Measurements from ENCODE around the gene TEAD4. TPM values are rescaled to one million over a fixed set of nuclear protein-coding genes. Genes with fewer than 3 reads are reported as not detected.

TEAD4 gene
- total and polyA plus RNA-seq, 4 donors, result 0.79 to 3.8 (median 2.8) TPM

DNA sequence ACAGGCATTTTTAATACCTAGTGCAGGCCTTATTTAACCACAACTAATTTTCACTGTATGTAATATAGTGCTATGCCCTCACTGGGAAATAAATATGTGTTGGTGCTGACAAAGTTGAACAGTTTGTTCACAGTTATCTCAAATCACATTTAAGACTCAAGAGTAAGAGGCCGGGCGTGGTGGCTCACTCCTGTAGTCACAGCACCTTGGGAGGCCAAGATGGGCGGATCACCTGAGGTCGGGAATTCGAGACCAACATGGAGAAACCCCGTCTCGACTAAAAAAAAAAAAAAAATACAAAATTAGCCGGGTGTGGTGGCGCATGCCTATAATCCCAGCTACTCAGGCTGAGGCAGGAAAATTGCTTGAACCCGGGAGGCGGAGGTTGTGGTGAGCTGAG, 22.9 kb upstream of the TEAD4 start:
- WGBS, result 91% methylated on average over 11 of the region's 11 CpGs
- H3K27ac ChIP-seq (ENCODE audit: low read depth in 1 of 2, low read length in 2 of 2), result no peak overlapping the region
- H3K4me3 ChIP-seq (ENCODE audit: low read depth in 1 of 3, low read length in 3 of 3), result no peak overlapping the region
- no peak for TF ChIP-seq TAF1 (conservative IDR thresholded peaks at IDR 0.05)
- TF ChIP-seq, protein P1, sequence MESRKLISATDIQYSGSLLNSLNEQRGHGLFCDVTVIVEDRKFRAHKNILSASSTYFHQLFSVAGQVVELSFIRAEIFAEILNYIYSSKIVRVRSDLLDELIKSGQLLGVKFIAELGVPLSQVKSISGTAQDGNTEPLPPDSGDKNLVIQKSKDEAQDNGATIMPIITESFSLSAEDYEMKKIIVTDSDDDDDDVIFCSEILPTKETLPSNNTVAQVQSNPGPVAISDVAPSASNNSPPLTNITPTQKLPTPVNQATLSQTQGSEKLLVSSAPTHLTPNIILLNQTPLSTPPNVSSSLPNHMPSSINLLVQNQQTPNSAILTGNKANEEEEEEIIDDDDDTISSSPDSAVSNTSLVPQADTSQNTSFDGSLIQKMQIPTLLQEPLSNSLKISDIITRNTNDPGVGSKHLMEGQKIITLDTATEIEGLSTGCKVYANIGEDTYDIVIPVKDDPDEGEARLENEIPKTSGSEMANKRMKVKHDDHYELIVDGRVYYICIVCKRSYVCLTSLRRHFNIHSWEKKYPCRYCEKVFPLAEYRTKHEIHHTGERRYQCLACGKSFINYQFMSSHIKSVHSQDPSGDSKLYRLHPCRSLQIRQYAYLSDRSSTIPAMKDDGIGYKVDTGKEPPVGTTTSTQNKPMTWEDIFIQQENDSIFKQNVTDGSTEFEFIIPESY (IDR thresholded peaks at IDR 0.05), result no peak
- TF ChIP-seq, protein P2, sequence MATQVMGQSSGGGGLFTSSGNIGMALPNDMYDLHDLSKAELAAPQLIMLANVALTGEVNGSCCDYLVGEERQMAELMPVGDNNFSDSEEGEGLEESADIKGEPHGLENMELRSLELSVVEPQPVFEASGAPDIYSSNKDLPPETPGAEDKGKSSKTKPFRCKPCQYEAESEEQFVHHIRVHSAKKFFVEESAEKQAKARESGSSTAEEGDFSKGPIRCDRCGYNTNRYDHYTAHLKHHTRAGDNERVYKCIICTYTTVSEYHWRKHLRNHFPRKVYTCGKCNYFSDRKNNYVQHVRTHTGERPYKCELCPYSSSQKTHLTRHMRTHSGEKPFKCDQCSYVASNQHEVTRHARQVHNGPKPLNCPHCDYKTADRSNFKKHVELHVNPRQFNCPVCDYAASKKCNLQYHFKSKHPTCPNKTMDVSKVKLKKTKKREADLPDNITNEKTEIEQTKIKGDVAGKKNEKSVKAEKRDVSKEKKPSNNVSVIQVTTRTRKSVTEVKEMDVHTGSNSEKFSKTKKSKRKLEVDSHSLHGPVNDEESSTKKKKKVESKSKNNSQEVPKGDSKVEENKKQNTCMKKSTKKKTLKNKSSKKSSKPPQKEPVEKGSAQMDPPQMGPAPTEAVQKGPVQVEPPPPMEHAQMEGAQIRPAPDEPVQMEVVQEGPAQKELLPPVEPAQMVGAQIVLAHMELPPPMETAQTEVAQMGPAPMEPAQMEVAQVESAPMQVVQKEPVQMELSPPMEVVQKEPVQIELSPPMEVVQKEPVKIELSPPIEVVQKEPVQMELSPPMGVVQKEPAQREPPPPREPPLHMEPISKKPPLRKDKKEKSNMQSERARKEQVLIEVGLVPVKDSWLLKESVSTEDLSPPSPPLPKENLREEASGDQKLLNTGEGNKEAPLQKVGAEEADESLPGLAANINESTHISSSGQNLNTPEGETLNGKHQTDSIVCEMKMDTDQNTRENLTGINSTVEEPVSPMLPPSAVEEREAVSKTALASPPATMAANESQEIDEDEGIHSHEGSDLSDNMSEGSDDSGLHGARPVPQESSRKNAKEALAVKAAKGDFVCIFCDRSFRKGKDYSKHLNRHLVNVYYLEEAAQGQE (IDR thresholded peaks at IDR 0.05), result no peak
- TF ChIP-seq RAD21 (IDR thresholded peaks at IDR 0.05), result no peak
- TF ChIP-seq NR2F2 (IDR thresholded peaks at IDR 0.05), result no peak
- TF ChIP-seq SP1 (IDR thresholded peaks at IDR 0.05), result no peak
- no peak for TF ChIP-seq EGR1 (IDR thresholded peaks at IDR 0.05; ENCODE audit: low read depth in 2 of 2)
- no peaks in the 10 kb centered on the region for H3K9me3 ChIP-seq (ENCODE audit: control insufficient read depth in 4 of 4, low read length in 3 of 4)
- no peak overlapping the region for H3K9ac ChIP-seq (ENCODE audit: low read depth in 1 of 2, low read length in 2 of 2)
- no peaks in the 10 kb centered on the region for H3K27me3 ChIP-seq (ENCODE audit: control insufficient read depth in 4 of 4, insufficient read depth in 4 of 4, low read length in 3 of 4)
- H3K4me1 ChIP-seq (ENCODE audit: control insufficient read depth in 4 of 4, insufficient read depth in 4 of 4, low read length in 3 of 4), result no peaks in the 10 kb centered on the region
- DNase-seq (ENCODE audit: low spot score), result no peak
- H3K36me3 ChIP-seq (ENCODE audit: control insufficient read depth in 4 of 4, insufficient read depth in 3 of 4, low read depth in 1 of 4, low read length in 3 of 4), result peaks cover 9 to 42% (median 20%) of the 10 kb centered on the region in 4 donors

DNA sequence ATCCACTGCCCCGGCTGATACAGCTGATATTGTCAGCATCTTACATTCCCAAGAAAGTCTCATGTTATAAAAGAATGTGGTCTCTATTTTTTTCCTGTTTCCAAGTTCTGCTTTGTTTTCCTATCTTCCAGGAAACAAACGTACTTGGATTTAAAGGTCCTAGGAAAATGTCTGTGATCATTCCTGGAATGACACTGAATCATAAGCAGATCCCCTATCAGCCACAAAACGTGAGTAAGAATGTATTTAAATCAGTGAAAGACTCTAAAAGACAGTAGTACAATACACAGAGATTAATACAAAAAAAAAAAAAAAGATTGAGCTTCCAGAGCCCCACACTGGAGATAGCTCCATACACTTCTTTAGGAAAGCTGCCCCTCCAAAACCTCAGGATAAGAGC, 21.7 kb upstream of the TEAD4 start:
- TF ChIP-seq EGR1 (IDR thresholded peaks at IDR 0.05; ENCODE audit: low read depth in 2 of 2), result no peak
- no peak for TF ChIP-seq GABPA (IDR thresholded peaks at IDR 0.05 in 1 of 2, conservative IDR thresholded peaks at IDR 0.05 in 1 of 2)
- TF ChIP-seq, protein P1 (IDR thresholded peaks at IDR 0.05), result no peak
- TF ChIP-seq, protein P3, sequence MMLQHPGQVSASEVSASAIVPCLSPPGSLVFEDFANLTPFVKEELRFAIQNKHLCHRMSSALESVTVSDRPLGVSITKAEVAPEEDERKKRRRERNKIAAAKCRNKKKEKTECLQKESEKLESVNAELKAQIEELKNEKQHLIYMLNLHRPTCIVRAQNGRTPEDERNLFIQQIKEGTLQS (IDR thresholded peaks at IDR 0.05), result no peak
- no peak for TF ChIP-seq RXRA (IDR thresholded peaks at IDR 0.05)
- TF ChIP-seq, protein P4, sequence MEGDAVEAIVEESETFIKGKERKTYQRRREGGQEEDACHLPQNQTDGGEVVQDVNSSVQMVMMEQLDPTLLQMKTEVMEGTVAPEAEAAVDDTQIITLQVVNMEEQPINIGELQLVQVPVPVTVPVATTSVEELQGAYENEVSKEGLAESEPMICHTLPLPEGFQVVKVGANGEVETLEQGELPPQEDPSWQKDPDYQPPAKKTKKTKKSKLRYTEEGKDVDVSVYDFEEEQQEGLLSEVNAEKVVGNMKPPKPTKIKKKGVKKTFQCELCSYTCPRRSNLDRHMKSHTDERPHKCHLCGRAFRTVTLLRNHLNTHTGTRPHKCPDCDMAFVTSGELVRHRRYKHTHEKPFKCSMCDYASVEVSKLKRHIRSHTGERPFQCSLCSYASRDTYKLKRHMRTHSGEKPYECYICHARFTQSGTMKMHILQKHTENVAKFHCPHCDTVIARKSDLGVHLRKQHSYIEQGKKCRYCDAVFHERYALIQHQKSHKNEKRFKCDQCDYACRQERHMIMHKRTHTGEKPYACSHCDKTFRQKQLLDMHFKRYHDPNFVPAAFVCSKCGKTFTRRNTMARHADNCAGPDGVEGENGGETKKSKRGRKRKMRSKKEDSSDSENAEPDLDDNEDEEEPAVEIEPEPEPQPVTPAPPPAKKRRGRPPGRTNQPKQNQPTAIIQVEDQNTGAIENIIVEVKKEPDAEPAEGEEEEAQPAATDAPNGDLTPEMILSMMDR (IDR thresholded peaks at IDR 0.05; ENCODE audit: low read depth, low read length, missing input control), result no peak
- no peak for TF ChIP-seq HNF4G (IDR thresholded peaks at IDR 0.05)
- TF ChIP-seq, protein P5, sequence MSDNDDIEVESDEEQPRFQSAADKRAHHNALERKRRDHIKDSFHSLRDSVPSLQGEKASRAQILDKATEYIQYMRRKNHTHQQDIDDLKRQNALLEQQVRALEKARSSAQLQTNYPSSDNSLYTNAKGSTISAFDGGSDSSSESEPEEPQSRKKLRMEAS (IDR thresholded peaks at IDR 0.05), result no peak
- no peak for TF ChIP-seq YY1 (IDR thresholded peaks at IDR 0.05)
- no peak for TF ChIP-seq SP1 (IDR thresholded peaks at IDR 0.05)
- TF ChIP-seq, protein P2 (IDR thresholded peaks at IDR 0.05), result no peak
- no peak for TF ChIP-seq NR2F2 (IDR thresholded peaks at IDR 0.05)
- no peak overlapping the region for H3K27ac ChIP-seq (ENCODE audit: low read depth in 1 of 2, low read length in 2 of 2)
- DNase-seq (ENCODE audit: low spot score), result no peak
- H3K27me3 ChIP-seq (ENCODE audit: control insufficient read depth in 4 of 4, insufficient read depth in 4 of 4, low read length in 3 of 4), result no peaks in the 10 kb centered on the region
- H3K9ac ChIP-seq (ENCODE audit: low read depth in 1 of 2, low read length in 2 of 2), result no peak overlapping the region
- H3K4me3 ChIP-seq (ENCODE audit: low read depth in 1 of 3, low read length in 3 of 3), result no peak overlapping the region
- H3K4me1 ChIP-seq (ENCODE audit: control insufficient read depth in 4 of 4, insufficient read depth in 4 of 4, low read length in 3 of 4), result no peaks in the 10 kb centered on the region
- H3K9me3 ChIP-seq (ENCODE audit: control insufficient read depth in 4 of 4, low read length in 3 of 4), result no peaks in the 10 kb centered on the region
- WGBS, result 88% methylated on average over 3 of the region's 3 CpGs
- peaks cover 7 to 36% (median 14%) of the 10 kb centered on the region in 4 donors for H3K36me3 ChIP-seq (ENCODE audit: control insufficient read depth in 4 of 4, insufficient read depth in 3 of 4, low read depth in 1 of 4, low read length in 3 of 4)

All from liver (tissue), 9 donors.